Activated CD4-positive, alpha-beta memory T cell treated with anti-CD3 and anti-CD28 coated beads for 36 hours (primary cell): ENCODE measurements around the gene FBXL3. TPM values are rescaled to one million over a fixed set of nuclear protein-coding genes. Genes with fewer than 3 reads are reported as not detected.
"Not testable (repeated sequence)": the region's sequence is repeated elsewhere in the genome, so short reads cannot be mapped to it uniquely, and the experiment has no call there.

ENCODE experiments used
- CTCF ChIA-PET: fragments of 350-600 bp; sonication (Branson Sonifier 250); formaldehyde crosslinking; loops from one replicate; lab custom pipeline; 2021; ENCODE audit warnings: antibody characterized with exemption, inconsistent platforms; lab: Charles Lee
- POLR2A ChIA-PET: fragments of 350-600 bp; sonication (Branson Sonifier 250); formaldehyde crosslinking; loops from one replicate; lab custom pipeline; 2021; ENCODE audit warnings: antibody characterized with exemption; lab: Charles Lee
- DNase-seq: peaks from one replicate; pipeline ENCODE4 v3.0.0-alpha.2; 2020
- H3K27ac Mint-ChIP-seq: one replicate; pipeline ENCODE4 v1.8.0; 2021; ENCODE audit warnings: mixed read lengths
- H3K27me3 Mint-ChIP-seq: one replicate; pipeline ENCODE4 v1.8.0; 2021; ENCODE audit warnings: mixed read lengths
- H3K36me3 Mint-ChIP-seq: one replicate; pipeline ENCODE4 v1.8.0; 2021; ENCODE audit warnings: mixed read lengths
- H3K4me1 Mint-ChIP-seq: one replicate; pipeline ENCODE4 v1.8.0; 2021; ENCODE audit warnings: low read depth, mixed read lengths
- H3K4me3 Mint-ChIP-seq: one replicate; pipeline ENCODE4 v1.8.0; 2021; ENCODE audit warnings: mild to moderate bottlenecking, mixed read lengths
- H3K9me3 Mint-ChIP-seq: one replicate; pipeline ENCODE4 v1.8.0; 2021; ENCODE audit warnings: mixed read lengths
- intact Hi-C: fragments of 100-400 bp; cut with micrococcal nuclease; formaldehyde crosslinking; loops from one replicate; pipeline ENCODE4 v1.15.1; 2023
- total RNA-seq, 2 experiments: library from RNA; stranded (reverse); gene quantifications; one replicate each; pipeline ENCODE4 v1.2.3, GENCODE V29; 2021

FBXL3 gene
- total RNA-seq, 2 experiments from 2014 or later: 35.6 to 35.7 TPM

- ChIA-PET CTCF (interaction anchor here (2.7 kb wide), 1 partner anchor 20 kb away, joined by 7 read pairs; no protein-coding TSS in a partner anchor), POLR2A (no interaction called here)
- intact Hi-C loops: loop anchor here (10.0 kb wide), 1 partner anchor 712 kb away; no protein-coding TSS in a partner anchor
- H3K4me3 Mint-ChIP-seq: no peak overlapping the region
- H3K4me1 Mint-ChIP-seq: peaks cover 58% of the 10 kb centered on the region
- H3K27me3 Mint-ChIP-seq: no peaks in the 10 kb centered on the region
- DNase-seq: no peak
- no peaks in the 10 kb centered on the region for H3K9me3 Mint-ChIP-seq
- H3K36me3 Mint-ChIP-seq: peaks cover 26% of the 10 kb centered on the region
- peak overlapping the region; percentile 73 for H3K27ac Mint-ChIP-seq
Measured at GRCh38 chr13:77022341-77022740, 4.6 kb downstream of the FBXL3 start.

GRCh38 chr13:77019756-77020155, 7.2 kb downstream of the FBXL3 start:
- Mint-ChIP-seq H3K9me3 (no peaks in the 10 kb centered on the region), H3K4me1 (peaks cover 67% of the 10 kb centered on the region), H3K27ac (no peak overlapping the region), H3K4me3 (no peak overlapping the region), H3K36me3 (peaks cover 34% of the 10 kb centered on the region), H3K27me3 (no peaks in the 10 kb centered on the region)
- DNase-seq: no peak
- ChIA-PET POLR2A (no interaction called here), CTCF (no interaction called here)
- intact Hi-C loops: loop anchor here (10.0 kb wide), 1 partner anchor 715 kb away; no protein-coding TSS in a partner anchor

GRCh38 chr13:77016888-77017623, 9.9 kb downstream of the FBXL3 start:
- Mint-ChIP-seq H3K4me3 (no peak overlapping the region), H3K27ac (no peak overlapping the region), H3K27me3 (no peaks in the 10 kb centered on the region), H3K9me3 (no peaks in the 10 kb centered on the region), H3K4me1 (peaks cover 58% of the 10 kb centered on the region), H3K36me3 (peaks cover 43% of the 10 kb centered on the region)
- CTCF ChIA-PET: interaction anchor here (0.6 to 1.5 kb wide), 4 partner anchors 11 to 46 kb away, joined by 3 to 4 read pairs (median 4); no protein-coding TSS in a partner anchor
- DNase-seq: no peak
- intact Hi-C loops: no loop called here
- POLR2A ChIA-PET: interaction anchor here (4.1 kb wide), 1 partner anchor 9 kb away, joined by 29 read pairs; the partner anchor contains the start of gene FBXL3

- ChIA-PET CTCF (interaction anchor here (0.6 to 1.5 kb wide), 5 partner anchors 9 to 46 kb away, joined by 3 to 4 read pairs (median 4); no protein-coding TSS in a partner anchor), POLR2A (interaction anchor here (0.6 to 4.1 kb wide), 2 partner anchors 10 to 256 kb away, joined by 3 to 29 read pairs; partner anchors contain the start of gene FBXL3)
- Mint-ChIP-seq H3K4me1 (peaks cover 52% of the 10 kb centered on the region), H3K36me3 (peaks cover 46% of the 10 kb centered on the region), H3K27me3 (no peaks in the 10 kb centered on the region), H3K27ac (no peak overlapping the region), H3K9me3 (no peaks in the 10 kb centered on the region), H3K4me3 (no peak overlapping the region)
- DNase-seq: no peak
- intact Hi-C loops: no loop called here
Measured at GRCh38 chr13:77016251-77016812, 10.6 kb downstream of the FBXL3 start.

GRCh38 chr13:77014906-77015685, 11.9 kb downstream of the FBXL3 start:
- Mint-ChIP-seq H3K36me3 (peaks cover 50% of the 10 kb centered on the region), H3K9me3 (no peaks in the 10 kb centered on the region), H3K4me1 (peaks cover 43% of the 10 kb centered on the region), H3K27me3 (no peaks in the 10 kb centered on the region), H3K27ac (peak overlapping the region; percentile 32), H3K4me3 (no peak overlapping the region)
- ChIA-PET POLR2A (interaction anchor here (1.1 to 4.1 kb wide), 2 partner anchors 11 to 22 kb away, joined by 4 to 29 read pairs; partner anchors contain the start of gene FBXL3), CTCF (interaction anchor here (1.6 kb wide), 1 partner anchor 13 kb away, joined by 6 read pairs; no protein-coding TSS in a partner anchor)
- intact Hi-C loops: no loop called here
- DNase-seq: no peak

GRCh38 chr13:77013853-77014542, 13.0 kb downstream of the FBXL3 start:
- ChIA-PET POLR2A (interaction anchor here (1.1 to 4.1 kb wide), 2 partner anchors 12 to 21 kb away, joined by 4 to 29 read pairs; partner anchors contain the start of gene FBXL3), CTCF (interaction anchor here (1.0 to 1.6 kb wide), 2 partner anchors 10 to 12 kb away, joined by 4 to 6 read pairs; no protein-coding TSS in a partner anchor)
- H3K4me3 Mint-ChIP-seq: no peak overlapping the region
- peak overlapping the region; percentile 15 for H3K27ac Mint-ChIP-seq
- no peak for DNase-seq
- peaks cover 44% of the 10 kb centered on the region for H3K4me1 Mint-ChIP-seq
- peaks cover 59% of the 10 kb centered on the region for H3K36me3 Mint-ChIP-seq
- H3K27me3 Mint-ChIP-seq: no peaks in the 10 kb centered on the region
- H3K9me3 Mint-ChIP-seq: no peaks in the 10 kb centered on the region
- intact Hi-C loops: no loop called here

GRCh38 chr13:77009719-77010118, 17.2 kb downstream of the FBXL3 start:
- CTCF ChIA-PET: not testable (repeated sequence)
- peaks cover 47% of the 10 kb centered on the region for H3K36me3 Mint-ChIP-seq
- POLR2A ChIA-PET: interaction anchor here (1.1 to 1.8 kb wide), 2 partner anchors 11 to 16 kb away, joined by 4 to 11 read pairs; no protein-coding TSS in a partner anchor

GRCh38 chr13:77009011-77009410, 17.9 kb downstream of the FBXL3 start:
- ChIA-PET POLR2A (interaction anchor here (1.1 to 1.8 kb wide), 3 partner anchors 11 to 17 kb away, joined by 4 to 11 read pairs (median 8); partner anchors contain the start of gene CLN5), CTCF (interaction anchor here (1.0 kb wide), 1 partner anchor 18 kb away, joined by 3 read pairs; no protein-coding TSS in a partner anchor)
- Mint-ChIP-seq H3K36me3 (peaks cover 43% of the 10 kb centered on the region), H3K4me1 (peaks cover 41% of the 10 kb centered on the region), H3K9me3 (no peaks in the 10 kb centered on the region), H3K27me3 (no peaks in the 10 kb centered on the region), H3K27ac (peak overlapping the region; percentile 64), H3K4me3 (no peak overlapping the region)
- intact Hi-C loops: loop anchor here (1.0 kb wide), 2 partner anchors 16 to 18 kb away; no protein-coding TSS in a partner anchor
- DNase-seq: peak; percentile 28

More at GRCh38 chr13:77009719-77010118, 17.2 kb downstream of the FBXL3 start:
- H3K4me1 Mint-ChIP-seq: peaks cover 41% of the 10 kb centered on the region
- intact Hi-C loops: loop anchor here (1.0 kb wide), 2 partner anchors 16 to 18 kb away; no protein-coding TSS in a partner anchor
- H3K27me3 Mint-ChIP-seq, DNase-seq, H3K9me3 Mint-ChIP-seq, H3K4me3 Mint-ChIP-seq, H3K27ac Mint-ChIP-seq: not testable (repeated sequence)

GRCh38 chr13:77008337-77008736, 18.6 kb downstream of the FBXL3 start:
- intact Hi-C loops, H3K4me3 Mint-ChIP-seq, H3K9me3 Mint-ChIP-seq, H3K27me3 Mint-ChIP-seq: not testable (repeated sequence)
- DNase-seq: peak; percentile 20
- H3K4me1 Mint-ChIP-seq: peaks cover 36% of the 10 kb centered on the region
- H3K27ac Mint-ChIP-seq: peak overlapping the region; percentile 64
- POLR2A ChIA-PET: interaction anchor here (1.1 to 1.8 kb wide), 3 partner anchors 10 to 17 kb away, joined by 4 to 11 read pairs (median 8); partner anchors contain the start of gene CLN5
- H3K36me3 Mint-ChIP-seq: peaks cover 36% of the 10 kb centered on the region
- CTCF ChIA-PET: interaction anchor here (1.1 kb wide), 1 partner anchor 17 kb away, joined by 3 read pairs; no protein-coding TSS in a partner anchor

- peaks cover 30% of the 10 kb centered on the region for H3K36me3 Mint-ChIP-seq
- H3K9me3 Mint-ChIP-seq: no peaks in the 10 kb centered on the region
- no peak overlapping the region for H3K4me3 Mint-ChIP-seq
- H3K27ac Mint-ChIP-seq: peak overlapping the region; percentile 1
- ChIA-PET CTCF (interaction anchor here (0.6 to 2.1 kb wide), 7 partner anchors 10 to 1403 kb away, joined by 3 to 21 read pairs (median 6); partner anchors contain the start of gene CLN5), POLR2A (interaction anchor here (1.4 to 1.8 kb wide), 2 partner anchors 10 to 12 kb away, joined by 3 to 10 read pairs; no protein-coding TSS in a partner anchor)
- no peaks in the 10 kb centered on the region for H3K27me3 Mint-ChIP-seq
- no peak for DNase-seq
- intact Hi-C loops: loop anchor here (1.0 kb wide), 1 partner anchor 10 kb away; the partner anchor contains the start of gene CLN5
- H3K4me1 Mint-ChIP-seq: peaks cover 39% of the 10 kb centered on the region
Measured at GRCh38 chr13:77002590-77003190, 24.3 kb downstream of the FBXL3 start.
